Colon (tissue), 2 donors: ENCODE results near the gene MYO18A.
"Not testable (repeated sequence)": the region's sequence is repeated elsewhere in the genome, so short reads cannot be mapped to it uniquely, and the experiment has no call there.

Experiments
- FAIRE-seq: peaks from 2 replicates; lab custom pipeline; 2012; peaks lifted over from hg19 to GRCh38; lab: Jason Lieb, UNC
- donor health status: control.
- donor health status: control.

MYO18A gene

GRCh38 chr17:29148257-29148789 is 31.9 kb downstream of the MYO18A start:
- no peak for FAIRE-seq

GRCh38 chr17:29147682-29148081 is 32.5 kb downstream of the MYO18A start:
- no peak for FAIRE-seq

- not testable (repeated sequence) for FAIRE-seq
Measured at GRCh38 chr17:29147228-29147627, 33.0 kb downstream of the MYO18A start.

- FAIRE-seq, result no peak
Measured at GRCh38 chr17:29146369-29146972, 33.7 kb downstream of the MYO18A start.

- no peak for FAIRE-seq
Measured at GRCh38 chr17:29145289-29146073, 34.7 kb downstream of the MYO18A start.

- no peak for FAIRE-seq
Measured at GRCh38 chr17:29143894-29144293, 36.3 kb downstream of the MYO18A start.

- FAIRE-seq, result no peak
Measured at GRCh38 chr17:29141514-29141876, 38.7 kb downstream of the MYO18A start.

GRCh38 chr17:29140631-29141513 is 39.3 kb downstream of the MYO18A start:
- FAIRE-seq, result no peak

- FAIRE-seq, result no peak
Measured at GRCh38 chr17:29140051-29140621, 40.1 kb downstream of the MYO18A start.

GRCh38 chr17:29138971-29139691 is 41.1 kb downstream of the MYO18A start:
- no peak for FAIRE-seq

GRCh38 chr17:29138184-29138955 is 41.8 kb downstream of the MYO18A start:
- no peak for FAIRE-seq

- no peak for FAIRE-seq
Measured at GRCh38 chr17:29136998-29137730, 43.0 kb downstream of the MYO18A start.

- no peak for FAIRE-seq
Measured at GRCh38 chr17:29135464-29135863, 44.7 kb downstream of the MYO18A start.

- no peak for FAIRE-seq
Measured at GRCh38 chr17:29133121-29133713, 47.0 kb downstream of the MYO18A start.

GRCh38 chr17:29131814-29132682 is 48.1 kb downstream of the MYO18A start:
- no peak for FAIRE-seq

GRCh38 chr17:29129731-29130130 is 50.5 kb downstream of the MYO18A start:
- FAIRE-seq, result no peak

- FAIRE-seq, result no peak
Measured at GRCh38 chr17:29127840-29128239, 52.4 kb downstream of the MYO18A start.

GRCh38 chr17:29126268-29126930 is 53.8 kb downstream of the MYO18A start:
- FAIRE-seq, result no peak
